ENCODE data around the gene ARMH1.

- TF ChIP-seq, protein P1, sequence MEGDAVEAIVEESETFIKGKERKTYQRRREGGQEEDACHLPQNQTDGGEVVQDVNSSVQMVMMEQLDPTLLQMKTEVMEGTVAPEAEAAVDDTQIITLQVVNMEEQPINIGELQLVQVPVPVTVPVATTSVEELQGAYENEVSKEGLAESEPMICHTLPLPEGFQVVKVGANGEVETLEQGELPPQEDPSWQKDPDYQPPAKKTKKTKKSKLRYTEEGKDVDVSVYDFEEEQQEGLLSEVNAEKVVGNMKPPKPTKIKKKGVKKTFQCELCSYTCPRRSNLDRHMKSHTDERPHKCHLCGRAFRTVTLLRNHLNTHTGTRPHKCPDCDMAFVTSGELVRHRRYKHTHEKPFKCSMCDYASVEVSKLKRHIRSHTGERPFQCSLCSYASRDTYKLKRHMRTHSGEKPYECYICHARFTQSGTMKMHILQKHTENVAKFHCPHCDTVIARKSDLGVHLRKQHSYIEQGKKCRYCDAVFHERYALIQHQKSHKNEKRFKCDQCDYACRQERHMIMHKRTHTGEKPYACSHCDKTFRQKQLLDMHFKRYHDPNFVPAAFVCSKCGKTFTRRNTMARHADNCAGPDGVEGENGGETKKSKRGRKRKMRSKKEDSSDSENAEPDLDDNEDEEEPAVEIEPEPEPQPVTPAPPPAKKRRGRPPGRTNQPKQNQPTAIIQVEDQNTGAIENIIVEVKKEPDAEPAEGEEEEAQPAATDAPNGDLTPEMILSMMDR (IDR thresholded peaks at IDR 0.05), result no peak
- no peak for TF ChIP-seq POLR2A (IDR thresholded peaks at IDR 0.05)
Observed at GRCh38 chr1:44713321-44713781, 38.8 kb downstream of the ARMH1 start.

Data from testis (tissue), 2 donors.